ENCODE measurements around the gene KCNJ18. TPM values are rescaled to one million over a fixed set of nuclear protein-coding genes. Genes with fewer than 3 reads are reported as not detected.
"Not testable (repeated sequence)": the region's sequence is repeated elsewhere in the genome, so short reads cannot be mapped to it uniquely, and the experiment has no call there.

The KCNJ18 gene
- total RNA-seq (2022): not detected in 2 replicates
- Bru-seq, nascent RNA: not detected
- not detected for BruChase-seq, experiment 1, labeled RNA remaining after a 2-hour chase
- BruChase-seq, experiment 2, labeled RNA remaining after a 6-hour chase: not detected
- long read RNA-seq: 0 reads

DNA sequence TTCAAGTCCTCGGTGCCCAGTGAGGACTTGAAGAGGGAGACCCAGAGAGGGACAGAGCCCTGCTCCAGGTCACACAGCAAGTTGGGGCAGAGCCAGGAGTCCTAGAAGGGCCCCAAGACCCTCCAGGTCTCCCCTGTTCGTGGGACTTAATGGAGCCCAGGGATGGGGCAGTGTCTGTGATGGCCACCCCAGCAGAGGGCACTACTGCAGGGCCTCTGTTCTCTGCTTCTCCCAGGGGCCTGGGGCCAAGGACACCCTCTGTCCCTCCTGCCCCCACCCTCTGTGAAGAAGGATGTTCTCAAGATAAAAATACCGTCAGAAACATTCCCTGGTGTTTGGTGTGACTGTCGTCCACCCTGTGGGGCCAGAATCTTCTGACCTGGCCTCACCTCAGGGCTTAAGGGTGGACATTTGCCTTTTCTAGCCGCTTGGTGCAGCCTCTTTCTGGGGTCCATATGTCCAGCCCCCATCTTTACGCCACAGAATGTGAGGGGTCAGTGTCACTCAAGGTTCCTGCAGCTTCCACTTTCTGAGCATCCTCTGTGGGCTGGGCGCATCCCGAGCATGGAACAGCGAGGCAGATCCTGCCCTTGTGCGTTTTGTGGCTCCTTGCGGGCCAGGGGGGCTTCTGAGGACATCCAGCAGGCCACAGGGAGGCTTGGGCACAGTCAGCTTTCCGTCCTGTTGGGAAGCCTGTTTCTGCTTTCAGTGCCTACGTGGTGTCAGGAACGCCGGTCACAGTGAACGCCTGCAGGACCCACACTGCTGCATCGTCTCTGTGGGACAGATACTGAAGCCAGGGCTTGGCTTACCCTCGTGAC lies at the start of gene KCNJ18:
KCNJ18 (plus strand) TSS at position 641 of the 821 bp plus-strand sequence. CDS start 10,264 bp downstream, outside the sequence.
- POLR2A ChIA-PET; DNase-seq; CTCF ChIA-PET; H3K27ac Mint-ChIP-seq (ENCODE audit: unreplicated experiment); H3K9me3 Mint-ChIP-seq (ENCODE audit: unreplicated experiment); H3K4me1 Mint-ChIP-seq (ENCODE audit: low read depth, unreplicated experiment); H3K4me3 ChIP-seq (ENCODE audit: low read depth, low read length); H3K4me1 ChIP-seq; H3K36me3 ChIP-seq (ENCODE audit: control insufficient read depth, insufficient read depth, low read length); H3K27me3 ChIP-seq (replicated peaks; ENCODE audit: control insufficient read depth, insufficient read depth, low read length); H3K27me3 Mint-ChIP-seq (ENCODE audit: insufficient read depth, unreplicated experiment); H3K4me3 Mint-ChIP-seq (ENCODE audit: unreplicated experiment); H3K36me3 Mint-ChIP-seq (ENCODE audit: insufficient read depth, unreplicated experiment); H3K9me3 ChIP-seq; intact Hi-C loops (cut with micrococcal nuclease; ENCODE audit: unreplicated experiment); BruUV-seq (replicated peaks): not testable (repeated sequence)

DNA sequence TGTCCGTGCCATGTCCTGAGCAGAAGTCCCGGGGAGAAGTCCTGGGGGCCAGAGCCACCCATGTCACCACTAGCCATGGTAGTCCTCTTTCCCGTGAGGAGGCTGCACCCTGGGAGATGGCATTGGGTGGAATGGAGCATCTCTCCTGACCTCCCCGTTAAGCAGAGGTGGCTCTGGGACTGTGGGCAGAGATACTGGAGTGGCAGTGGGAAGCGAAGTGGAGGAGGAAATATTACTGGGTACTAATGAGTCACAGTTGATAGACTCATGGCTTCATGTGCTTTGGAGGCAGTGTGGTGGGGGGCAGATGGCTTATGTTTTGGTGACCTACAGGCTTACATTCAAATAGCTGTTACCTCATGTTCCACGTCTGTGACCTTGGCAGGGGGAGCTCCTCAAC lies 44.2 kb upstream of the KCNJ18 start:
- CTCF ChIA-PET; H3K27me3 ChIP-seq (replicated peaks; ENCODE audit: control insufficient read depth, insufficient read depth, low read length); H3K9me3 ChIP-seq; H3K4me1 Mint-ChIP-seq (ENCODE audit: low read depth, unreplicated experiment); BruUV-seq (replicated peaks); H3K36me3 ChIP-seq (ENCODE audit: control insufficient read depth, insufficient read depth, low read length); H3K9me3 Mint-ChIP-seq (ENCODE audit: unreplicated experiment); H3K4me3 Mint-ChIP-seq (ENCODE audit: unreplicated experiment); intact Hi-C loops (cut with micrococcal nuclease; ENCODE audit: unreplicated experiment); H3K36me3 Mint-ChIP-seq (ENCODE audit: insufficient read depth, unreplicated experiment); H3K4me1 ChIP-seq; POLR2A ChIA-PET; H3K27ac Mint-ChIP-seq (ENCODE audit: unreplicated experiment); H3K4me3 ChIP-seq (ENCODE audit: low read depth, low read length); DNase-seq: not testable (repeated sequence)
- H3K27me3 Mint-ChIP-seq (ENCODE audit: insufficient read depth, unreplicated experiment): peaks cover 10% of the 10 kb centered on the region

DNA sequence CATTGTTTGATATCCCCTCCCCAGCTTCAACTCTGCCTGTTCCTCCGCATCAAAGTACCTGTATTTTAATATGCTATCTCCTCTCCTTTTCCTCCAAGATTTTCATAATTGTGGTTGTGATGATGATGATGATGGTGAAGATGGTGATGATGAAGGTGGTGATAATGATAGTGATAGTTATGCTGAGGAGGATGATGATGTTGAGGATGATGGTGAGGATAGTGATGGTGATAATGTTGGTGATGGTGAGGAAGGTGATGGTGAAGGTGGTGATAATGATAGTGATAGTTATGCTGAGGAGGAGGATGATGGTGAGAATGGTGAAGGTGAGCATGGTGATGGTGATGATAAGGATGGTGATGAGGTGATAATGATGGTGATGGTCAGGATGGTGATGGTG lies 42.3 kb upstream of the KCNJ18 start:
- H3K9me3 Mint-ChIP-seq (ENCODE audit: unreplicated experiment); H3K4me1 ChIP-seq; intact Hi-C loops (cut with micrococcal nuclease; ENCODE audit: unreplicated experiment); DNase-seq; H3K36me3 Mint-ChIP-seq (ENCODE audit: insufficient read depth, unreplicated experiment); H3K4me3 Mint-ChIP-seq (ENCODE audit: unreplicated experiment); H3K27ac Mint-ChIP-seq (ENCODE audit: unreplicated experiment); CTCF ChIA-PET; BruUV-seq (replicated peaks); H3K4me3 ChIP-seq (ENCODE audit: low read depth, low read length); H3K9me3 ChIP-seq; H3K27me3 ChIP-seq (replicated peaks; ENCODE audit: control insufficient read depth, insufficient read depth, low read length); H3K4me1 Mint-ChIP-seq (ENCODE audit: low read depth, unreplicated experiment); POLR2A ChIA-PET; H3K36me3 ChIP-seq (ENCODE audit: control insufficient read depth, insufficient read depth, low read length): not testable (repeated sequence)
- H3K27me3 Mint-ChIP-seq (ENCODE audit: insufficient read depth, unreplicated experiment): peaks cover 10% of the 10 kb centered on the region

DNA sequence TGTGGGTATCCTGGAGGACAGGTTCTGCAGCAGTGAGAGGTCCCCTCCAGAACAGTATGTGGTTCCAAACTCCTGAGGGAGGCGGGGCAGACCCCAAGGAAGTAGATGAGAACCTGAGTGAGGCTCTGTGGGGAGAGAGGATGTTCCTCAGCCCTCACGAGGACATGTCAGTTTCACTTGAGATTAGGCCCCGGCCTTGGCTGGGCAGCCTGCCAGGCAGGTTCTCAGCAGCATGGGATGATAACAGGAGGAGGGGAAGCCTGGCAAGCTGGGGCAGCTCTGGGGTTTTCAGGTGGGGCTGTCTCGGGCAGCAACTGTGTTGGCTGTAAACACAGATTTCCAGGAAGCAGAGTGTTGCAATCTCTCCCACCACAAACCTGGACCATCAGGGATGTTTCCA lies 40.3 kb upstream of the KCNJ18 start:
- H3K9me3 ChIP-seq; BruUV-seq (replicated peaks); DNase-seq; H3K27ac Mint-ChIP-seq (ENCODE audit: unreplicated experiment); H3K36me3 Mint-ChIP-seq (ENCODE audit: insufficient read depth, unreplicated experiment); CTCF ChIA-PET; H3K4me1 ChIP-seq; H3K9me3 Mint-ChIP-seq (ENCODE audit: unreplicated experiment); H3K27me3 ChIP-seq (replicated peaks; ENCODE audit: control insufficient read depth, insufficient read depth, low read length); POLR2A ChIA-PET; H3K4me3 ChIP-seq (ENCODE audit: low read depth, low read length); H3K4me1 Mint-ChIP-seq (ENCODE audit: low read depth, unreplicated experiment); intact Hi-C loops (cut with micrococcal nuclease; ENCODE audit: unreplicated experiment); H3K4me3 Mint-ChIP-seq (ENCODE audit: unreplicated experiment); H3K36me3 ChIP-seq (ENCODE audit: control insufficient read depth, insufficient read depth, low read length): not testable (repeated sequence)
- H3K27me3 Mint-ChIP-seq (ENCODE audit: insufficient read depth, unreplicated experiment): peaks cover 10% of the 10 kb centered on the region

DNA sequence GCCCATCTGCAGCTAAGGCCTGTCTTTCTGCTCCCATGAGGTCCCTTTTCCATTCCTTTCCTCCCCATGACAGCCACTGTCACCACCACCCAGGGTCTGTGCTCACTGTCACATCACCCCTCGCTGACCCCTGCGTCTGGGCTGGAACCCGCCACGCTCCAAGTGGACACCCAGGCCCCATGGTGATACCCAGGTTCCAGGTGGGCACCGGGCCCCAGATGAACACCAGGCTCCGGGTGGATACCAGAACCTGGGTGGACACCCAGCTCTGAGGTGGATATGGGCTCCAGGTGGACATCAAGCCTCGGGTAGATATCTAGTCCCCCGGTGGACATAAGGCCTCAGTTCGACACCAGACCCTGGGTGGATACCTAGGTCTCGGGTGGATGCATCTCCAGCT lies 39.1 kb upstream of the KCNJ18 start:
- BruUV-seq (replicated peaks); POLR2A ChIA-PET; H3K4me1 Mint-ChIP-seq (ENCODE audit: low read depth, unreplicated experiment): not testable (repeated sequence)

DNA sequence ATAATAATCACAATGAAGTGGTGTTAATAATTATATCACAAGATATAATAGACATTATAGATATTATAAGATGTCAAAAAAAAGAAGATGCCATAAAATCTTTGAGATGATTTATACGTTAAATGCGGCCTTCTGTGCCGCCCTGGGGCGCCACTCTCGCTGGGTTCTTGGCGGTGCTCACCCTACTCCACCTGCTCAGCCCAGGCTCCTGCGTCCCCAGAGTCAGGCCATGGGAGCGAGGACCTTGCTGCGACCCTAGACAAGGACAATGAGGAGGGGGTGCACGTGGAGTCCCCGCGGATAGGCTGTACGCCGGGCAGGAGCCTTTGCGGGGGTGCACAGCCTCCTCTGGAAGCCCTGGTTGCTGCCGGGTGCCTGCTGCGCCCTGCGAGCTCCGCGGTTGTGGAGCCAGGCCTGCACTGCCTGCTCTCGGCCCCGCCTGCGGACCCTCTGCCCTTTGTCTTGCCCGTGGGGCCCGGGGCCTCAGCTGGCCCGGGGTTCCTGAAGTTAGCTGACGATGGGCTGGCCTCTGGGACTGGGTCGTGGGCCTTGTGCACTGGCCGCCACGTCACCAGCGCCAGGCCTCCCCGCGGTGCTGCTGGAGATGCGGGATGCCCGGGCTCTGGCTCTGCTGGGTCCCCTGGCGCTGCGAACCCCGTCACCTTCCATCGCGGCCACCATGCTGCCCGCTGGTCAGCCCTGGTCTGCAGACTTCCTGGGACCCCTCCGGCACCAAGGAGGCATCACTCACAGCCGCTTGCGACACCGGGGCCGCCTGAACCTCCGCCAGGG lies 35.6 kb upstream of the KCNJ18 start:
- H3K4me1 ChIP-seq; H3K4me3 Mint-ChIP-seq (ENCODE audit: unreplicated experiment); H3K4me3 ChIP-seq (ENCODE audit: low read depth, low read length); CTCF ChIA-PET; H3K36me3 Mint-ChIP-seq (ENCODE audit: insufficient read depth, unreplicated experiment); H3K4me1 Mint-ChIP-seq (ENCODE audit: low read depth, unreplicated experiment); H3K9me3 Mint-ChIP-seq (ENCODE audit: unreplicated experiment); H3K27me3 ChIP-seq (replicated peaks; ENCODE audit: control insufficient read depth, insufficient read depth, low read length); H3K9me3 ChIP-seq; BruUV-seq (replicated peaks); POLR2A ChIA-PET; H3K27ac Mint-ChIP-seq (ENCODE audit: unreplicated experiment); H3K36me3 ChIP-seq (ENCODE audit: control insufficient read depth, insufficient read depth, low read length); H3K27me3 Mint-ChIP-seq (ENCODE audit: insufficient read depth, unreplicated experiment); intact Hi-C loops (cut with micrococcal nuclease; ENCODE audit: unreplicated experiment); DNase-seq: not testable (repeated sequence)

More for the DNA sequence above, 39.1 kb upstream of the KCNJ18 start:
- peaks cover 10% of the 10 kb centered on the region for H3K27me3 Mint-ChIP-seq (ENCODE audit: insufficient read depth, unreplicated experiment)
- H3K36me3 Mint-ChIP-seq (ENCODE audit: insufficient read depth, unreplicated experiment); H3K9me3 Mint-ChIP-seq (ENCODE audit: unreplicated experiment); H3K27ac Mint-ChIP-seq (ENCODE audit: unreplicated experiment); CTCF ChIA-PET; DNase-seq; H3K9me3 ChIP-seq; intact Hi-C loops (cut with micrococcal nuclease; ENCODE audit: unreplicated experiment); H3K4me3 ChIP-seq (ENCODE audit: low read depth, low read length); H3K4me1 ChIP-seq; H3K4me3 Mint-ChIP-seq (ENCODE audit: unreplicated experiment); H3K27me3 ChIP-seq (replicated peaks; ENCODE audit: control insufficient read depth, insufficient read depth, low read length); H3K36me3 ChIP-seq (ENCODE audit: control insufficient read depth, insufficient read depth, low read length): not testable (repeated sequence)

DNA sequence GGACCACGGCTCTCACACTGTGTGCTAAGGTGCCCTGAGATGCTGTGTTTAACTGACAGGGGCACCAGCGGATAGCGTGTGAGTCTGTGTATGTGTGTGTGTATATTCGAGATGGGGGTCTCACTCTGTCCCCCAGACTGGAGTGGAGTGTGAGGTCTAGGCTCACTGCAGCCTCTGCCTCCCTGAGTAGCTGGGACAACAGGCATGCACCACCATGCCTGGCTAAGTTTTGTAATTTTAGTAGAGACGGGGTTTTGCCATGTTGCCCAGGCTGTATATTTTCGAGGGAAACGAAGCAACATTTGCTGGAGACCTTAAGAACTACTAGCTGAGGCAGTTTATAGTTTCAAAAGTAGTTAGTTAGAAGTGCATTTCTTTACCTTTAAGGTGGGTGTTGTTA lies 32.7 kb upstream of the KCNJ18 start:
- H3K36me3 Mint-ChIP-seq (ENCODE audit: insufficient read depth, unreplicated experiment); H3K4me3 ChIP-seq (ENCODE audit: low read depth, low read length); intact Hi-C loops (cut with micrococcal nuclease; ENCODE audit: unreplicated experiment); H3K9me3 ChIP-seq; H3K4me1 ChIP-seq; H3K27me3 Mint-ChIP-seq (ENCODE audit: insufficient read depth, unreplicated experiment); POLR2A ChIA-PET; BruUV-seq (replicated peaks); H3K36me3 ChIP-seq (ENCODE audit: control insufficient read depth, insufficient read depth, low read length); H3K27me3 ChIP-seq (replicated peaks; ENCODE audit: control insufficient read depth, insufficient read depth, low read length); H3K4me3 Mint-ChIP-seq (ENCODE audit: unreplicated experiment); DNase-seq; CTCF ChIA-PET; H3K27ac Mint-ChIP-seq (ENCODE audit: unreplicated experiment); H3K4me1 Mint-ChIP-seq (ENCODE audit: low read depth, unreplicated experiment): not testable (repeated sequence)
- H3K9me3 Mint-ChIP-seq (ENCODE audit: unreplicated experiment): peaks cover 13% of the 10 kb centered on the region
